ENCODE data around the gene CBARP. TPM values are rescaled to one million over a fixed set of nuclear protein-coding genes. Genes with fewer than 3 reads are reported as not detected.

CBARP gene
- total and polyA plus RNA-seq, 2 of the 4 experiments (the other 2 are of a cell fraction): 0.18 to 3.9 TPM

DNA sequence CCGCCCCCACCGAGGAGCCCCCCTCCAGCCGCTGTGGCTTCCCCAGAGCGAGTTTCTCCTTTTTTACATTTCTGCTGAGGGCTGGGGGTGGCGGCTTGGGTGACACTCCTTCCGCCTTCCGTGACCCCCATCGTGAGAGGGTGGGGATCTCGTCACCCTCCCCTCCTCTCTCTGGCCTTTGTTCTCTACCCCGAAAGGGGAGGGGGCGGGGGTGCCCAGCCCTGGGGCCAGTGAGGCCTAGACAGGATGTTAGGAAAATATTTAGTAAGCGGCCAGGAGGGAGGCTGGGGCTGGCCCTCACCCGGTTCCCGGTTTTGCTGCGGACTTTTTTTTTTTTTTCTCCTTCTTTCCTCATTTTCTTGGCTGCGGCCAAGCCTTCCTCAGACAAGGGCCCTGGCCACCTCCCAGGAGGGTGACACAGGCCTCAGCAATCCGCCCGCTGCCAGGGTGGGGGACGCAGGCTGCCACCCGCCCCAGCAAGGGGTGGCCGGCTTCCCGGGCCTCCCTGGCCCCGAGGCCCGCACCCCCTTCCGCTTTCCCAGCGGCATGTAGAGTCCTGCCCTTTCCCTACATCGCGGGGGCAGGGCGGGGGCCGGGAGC lies 14.5 kb upstream of the CBARP start:
- peak overlapping the region; percentile 97 for H4K91ac ChIP-seq (ENCODE audit: insufficient read depth, low read depth, low read length)
- H3K18ac ChIP-seq (ENCODE audit: low read depth, low read length): peak overlapping the region; percentile 85
- TF ChIP-seq RCOR1 (IDR thresholded peaks at IDR 0.05; ENCODE audit: insufficient replicate concordance, low read length) (no peak), POLR2A (IDR thresholded peaks at IDR 0.05; ENCODE audit: low read depth, low read length) (peak; percentile 23; the same call in 1 of the 2 replicates), CHD1 (IDR thresholded peaks at IDR 0.05; ENCODE audit: low read depth, low read length) (peak; percentile 69)
- peak overlapping the region; percentile 82 for H3K14ac ChIP-seq (replicated peaks; ENCODE audit: low read depth, low read length)
- peak overlapping the region; percentile 94 for H2AK5ac ChIP-seq (ENCODE audit: low read depth, low read length)
- no peaks in the 10 kb centered on the region for H3K9me1 ChIP-seq (ENCODE audit: insufficient read depth, low read length)
- H3K79me1 ChIP-seq (ENCODE audit: low read depth in 1 of 2, low read length in 2 of 2): peaks cover 0 to 35% of the 10 kb centered on the region in 2 experiments; a peak in 2 of 4 replicates
- H3K27ac ChIP-seq (ENCODE audit: insufficient read depth, low read length): peak overlapping the region; percentile 99
- no peak for ATAC-seq (ENCODE audit: low read depth)
- H3K27me3 ChIP-seq (ENCODE audit: control insufficient read depth, insufficient read depth, low read length): no peaks in the 10 kb centered on the region
- H4K5ac ChIP-seq (ENCODE audit: low read depth, low read length): peak overlapping the region; percentile 20; the same call in 1 of the 2 replicates
- no CpG with 5 or more reads among the region's 30 CpGs for WGBS, 2 experiments (ENCODE audit: extremely low coverage in 2 of 2, insufficient read length in 1 of 2)
- peak overlapping the region; percentile 54 for H2BK120ac ChIP-seq (ENCODE audit: low read depth, low read length)
- no peak overlapping the region for H2BK20ac ChIP-seq (ENCODE audit: low read depth, low read length)
- POLR2A ChIA-PET (ENCODE audit: unreplicated experiment): interaction anchor here (0.6 to 1.6 kb wide), 5 partner anchors 14 to 86 kb away, joined by 3 to 28 read pairs (median 3); partner anchors contain the start of gene CIRBP
- peaks cover 33% of the 10 kb centered on the region for H3K4me1 ChIP-seq (ENCODE audit: control insufficient read depth, insufficient read depth, low read length)
- H3K4me3 ChIP-seq (ENCODE audit: insufficient read depth, low read depth, low read length): peak overlapping the region; percentile 94
- H3K9ac ChIP-seq (ENCODE audit: low read depth, low read length): peak overlapping the region; percentile 97
- peak overlapping the region; percentile 17 for H2AFZ ChIP-seq (replicated peaks; ENCODE audit: low read length, poor library complexity)
- BruUV-seq (replicated peaks): no TSS peak
- in situ Hi-C loops (cut with MboI; ENCODE audit: low sequenced_read_pairs) (no loop called here), dilution Hi-C loops (cut with HindIII; ENCODE audit: low sequenced_read_pairs, unreplicated experiment) (no loop called here), intact Hi-C loops (cut with micrococcal nuclease) (no loop called here)
- peak; percentile 88 for DNase-seq
- H3K56ac ChIP-seq (ENCODE audit: extremely low read depth, insufficient read depth, low read length): peak overlapping the region; percentile 86
- CTCF ChIA-PET: interaction anchor here (0.9 to 1.6 kb wide), 3 partner anchors 8 to 132 kb away, joined by 3 to 11 read pairs (median 7); no protein-coding TSS in a partner anchor
- H3K4ac ChIP-seq (ENCODE audit: low read depth, low read length): peak overlapping the region; percentile 98
- peak overlapping the region; percentile 99 for H2BK5ac ChIP-seq (ENCODE audit: low read depth, low read length, poor library complexity, severe bottlenecking)
- peak overlapping the region; percentile 76; the same call in 2 of the 3 replicates for H2BK15ac ChIP-seq (ENCODE audit: low read depth, low read length)
- H3K9me3 ChIP-seq (ENCODE audit: control insufficient read depth, insufficient read depth, low read length): no peaks in the 10 kb centered on the region
- peak overlapping the region; percentile 82 for H3K4me2 ChIP-seq (ENCODE audit: low read depth, low read length)
- H2AK9ac ChIP-seq (replicated peaks; ENCODE audit: low read depth, low read length, poor library complexity): peak overlapping the region; percentile 92
- peaks cover 86% of the 10 kb centered on the region for H4K20me1 ChIP-seq (ENCODE audit: insufficient read depth, low read length)
- peak overlapping the region; percentile 80 for H4K8ac ChIP-seq (ENCODE audit: low read depth in 2 of 2, low read length in 2 of 2)
- peak overlapping the region; percentile 97 for H3K23ac ChIP-seq (ENCODE audit: low read depth, low read length)
- H3K36me3 ChIP-seq (ENCODE audit: control insufficient read depth, insufficient read depth, low read length): peaks cover 57% of the 10 kb centered on the region
